NCI-H345 treated with DMSO at 0.1 percent for 48 hours (cell line): ENCODE results near the gene PDPK1.
"Not testable (repeated sequence)": the region's sequence is repeated elsewhere in the genome, so short reads cannot be mapped to it uniquely, and the experiment has no call there.

Experiments
- DNase-seq: peaks from one replicate; lab custom pipeline; 2025; ENCODE audit not compliant: unreplicated experiment; lab: John Stamatoyannopoulos, UW

Gene PDPK1

DNA sequence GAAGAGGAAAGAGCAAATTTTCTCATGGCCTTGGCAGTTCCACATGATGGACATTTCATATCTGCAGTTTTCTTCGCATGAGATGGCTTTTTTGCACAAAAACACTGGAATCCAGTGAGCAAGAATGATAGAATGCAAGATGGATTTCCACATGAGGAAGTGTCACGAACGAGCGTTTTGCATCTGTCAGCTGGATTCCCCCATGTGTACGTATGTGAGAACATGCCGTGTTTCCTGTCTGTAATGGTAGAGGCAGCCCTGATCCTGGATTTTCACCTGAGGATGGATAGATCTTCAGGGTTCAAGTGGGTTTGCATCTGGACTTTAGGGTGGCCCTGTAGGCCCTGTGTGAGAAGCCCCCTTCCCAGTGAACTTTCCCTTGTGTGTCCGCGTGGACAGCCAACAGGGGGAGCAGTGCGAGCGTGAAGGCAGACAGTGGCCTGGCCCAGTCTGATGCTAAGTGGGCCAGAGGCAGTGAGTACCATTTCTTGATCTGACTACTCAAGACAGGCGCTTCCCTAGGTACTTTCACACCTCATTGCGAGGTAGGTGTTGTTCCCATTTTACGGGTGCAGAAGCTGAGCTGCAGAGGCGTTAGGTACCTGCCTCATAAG lies 2.1 kb downstream of the PDPK1 start:
- not testable (repeated sequence) for DNase-seq

- not testable (repeated sequence) for DNase-seq
Observed at GRCh38 chr16:2540912-2541311, 3.1 kb downstream of the PDPK1 start.

GRCh38 chr16:2541409-2541808 lies 3.6 kb downstream of the PDPK1 start:
- not testable (repeated sequence) for DNase-seq

DNA sequence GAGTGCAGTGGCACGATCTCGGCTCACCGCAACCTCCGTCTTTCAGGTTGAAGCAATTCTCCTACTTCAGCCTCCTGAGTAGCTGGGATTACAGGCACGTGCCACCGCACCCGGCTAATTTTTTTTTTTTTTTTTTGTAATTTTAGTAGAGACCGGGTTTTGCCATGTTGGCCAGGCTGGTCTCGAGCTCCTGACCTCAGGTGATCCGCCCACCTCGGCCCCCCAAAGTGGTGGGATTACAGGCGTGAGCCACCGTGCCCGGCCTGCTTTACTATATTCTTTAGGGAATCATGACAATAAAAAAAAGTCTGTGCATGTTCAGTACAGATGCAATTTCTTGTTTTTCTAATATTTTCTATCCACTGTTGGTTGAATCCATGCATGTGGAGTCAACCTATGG lies 6.0 kb downstream of the PDPK1 start:
- DNase-seq: not testable (repeated sequence)

GRCh38 chr16:2550283-2550878 lies 12.6 kb downstream of the PDPK1 start:
- not testable (repeated sequence) for DNase-seq

GRCh38 chr16:2551420-2551889 lies 13.6 kb downstream of the PDPK1 start:
- not testable (repeated sequence) for DNase-seq

DNA sequence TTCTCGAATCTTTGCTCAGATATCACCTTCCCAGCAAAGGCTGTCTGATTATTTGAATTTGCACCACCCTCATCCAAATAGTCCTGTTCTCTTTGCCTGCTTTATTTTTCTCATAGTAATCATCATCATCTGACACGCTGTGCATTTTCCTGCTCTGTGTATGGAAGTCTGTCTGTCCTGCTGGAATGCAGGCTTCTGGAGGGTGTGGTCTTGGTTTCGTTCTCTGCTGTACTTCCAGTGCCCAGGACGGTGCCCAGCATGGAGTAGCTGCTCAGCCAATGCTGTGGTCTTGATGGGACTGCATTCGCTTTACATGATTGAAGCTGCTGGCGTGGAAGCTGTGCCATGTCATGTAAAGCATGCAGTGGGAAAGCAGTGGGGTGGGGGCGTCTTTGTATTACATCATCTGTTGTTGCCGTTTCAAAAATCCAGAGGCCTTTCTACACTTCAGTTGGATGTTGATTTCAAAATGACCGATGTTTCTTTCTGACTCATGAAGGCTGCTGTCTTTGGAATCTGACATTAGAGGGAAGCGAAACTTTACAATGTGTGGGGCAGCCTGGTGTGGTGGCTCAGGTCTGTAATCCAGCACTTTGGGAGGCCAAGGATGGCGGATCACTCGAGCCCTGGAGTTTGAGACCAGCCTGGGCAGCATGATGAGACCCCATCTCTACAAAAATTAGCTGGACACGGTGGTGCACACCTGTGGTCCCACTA lies 17.0 kb downstream of the PDPK1 start:
- not testable (repeated sequence) for DNase-seq

DNA sequence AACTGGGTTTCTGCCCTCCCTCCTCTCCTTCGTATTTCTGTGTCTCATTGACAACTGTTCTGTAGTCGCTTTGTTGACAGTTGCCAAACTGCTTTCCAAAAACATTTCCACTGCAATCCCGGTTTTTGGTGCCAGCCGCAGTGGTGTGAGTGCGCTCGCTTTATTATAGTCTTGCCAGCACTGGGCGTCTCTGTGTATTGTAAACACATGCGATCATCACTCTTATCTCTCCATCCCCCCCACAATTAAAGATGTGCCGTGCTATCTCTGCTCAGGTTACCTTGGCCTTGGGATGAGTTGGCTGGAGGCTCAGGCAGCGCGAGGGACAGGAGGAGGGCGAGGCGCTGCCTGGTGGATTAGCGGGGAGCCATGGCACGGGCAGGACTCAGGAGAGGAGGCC lies 19.3 kb downstream of the PDPK1 start:
- DNase-seq: not testable (repeated sequence)

GRCh38 chr16:2560131-2560797 lies 22.4 kb downstream of the PDPK1 start:
- DNase-seq: not testable (repeated sequence)

- DNase-seq: not testable (repeated sequence)
Observed at GRCh38 chr16:2560798-2561133, 22.9 kb downstream of the PDPK1 start.

DNA sequence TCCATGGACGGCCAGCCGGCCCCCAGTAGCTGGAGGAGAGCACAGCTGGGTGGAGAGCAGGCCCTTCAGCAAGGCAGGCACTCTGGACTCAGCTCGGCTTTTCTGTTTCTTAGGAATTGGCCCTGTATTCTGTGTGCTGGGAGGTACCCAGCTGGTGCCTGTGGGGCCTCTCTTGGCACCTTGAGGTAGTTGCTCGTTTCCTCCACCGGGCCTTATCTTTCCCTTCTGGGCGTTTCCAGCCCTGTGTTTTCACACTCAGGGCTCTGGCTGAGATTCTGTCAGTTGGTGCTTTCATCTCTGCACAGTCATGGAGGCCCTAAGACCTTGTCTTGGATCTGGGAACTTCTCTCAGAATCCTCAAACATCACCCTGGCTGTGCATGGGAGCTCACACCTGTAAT lies 29.7 kb downstream of the PDPK1 start:
- not testable (repeated sequence) for DNase-seq

GRCh38 chr16:2568573-2568972 lies 30.8 kb downstream of the PDPK1 start:
- not testable (repeated sequence) for DNase-seq

- not testable (repeated sequence) for DNase-seq
Observed at GRCh38 chr16:2572704-2573103, 34.9 kb downstream of the PDPK1 start.

- not testable (repeated sequence) for DNase-seq
Observed at GRCh38 chr16:2575839-2576238, 38.0 kb downstream of the PDPK1 start.

GRCh38 chr16:2577044-2577443 lies 39.2 kb downstream of the PDPK1 start:
- DNase-seq: not testable (repeated sequence)

DNA sequence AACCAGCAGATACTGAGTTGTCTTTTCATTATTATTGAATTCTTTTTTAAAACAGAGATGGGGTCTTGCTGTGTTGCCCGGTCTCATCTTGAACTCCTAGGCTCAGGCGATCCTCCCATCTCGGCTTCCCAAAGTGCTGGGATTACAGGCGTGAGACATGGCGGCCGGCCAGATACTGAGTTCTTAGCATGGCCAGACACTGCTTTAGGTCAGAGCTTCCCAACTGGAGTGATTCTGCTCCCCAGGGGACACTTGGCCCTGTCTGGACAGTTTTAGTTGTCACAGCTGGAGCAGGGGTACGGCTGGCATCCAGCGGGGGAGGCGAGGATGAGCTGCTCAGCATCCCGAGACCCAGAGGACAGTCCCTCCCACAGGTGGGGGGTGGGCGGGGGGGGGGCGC lies 41.1 kb downstream of the PDPK1 start:
- not testable (repeated sequence) for DNase-seq

DNA sequence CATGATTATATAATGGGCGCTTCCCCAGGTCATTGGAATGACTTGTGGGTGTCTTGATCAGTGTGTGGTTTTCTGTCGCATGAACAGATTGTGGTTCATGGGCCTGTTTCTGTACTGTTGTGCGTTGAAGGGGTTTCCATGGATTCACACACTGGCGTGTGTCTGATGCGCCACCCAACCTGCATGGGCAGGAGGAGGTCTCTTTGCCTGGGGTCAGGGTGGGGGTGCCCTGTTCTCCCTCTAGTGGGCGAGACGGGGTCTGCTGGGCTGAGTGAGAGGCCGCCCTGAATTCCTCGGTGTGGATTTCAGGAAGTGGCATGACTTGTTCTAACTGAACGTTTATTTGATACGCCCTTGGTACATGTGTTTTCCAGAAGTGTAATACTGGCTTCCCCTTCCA lies 42.3 kb downstream of the PDPK1 start:
- not testable (repeated sequence) for DNase-seq

GRCh38 chr16:2580818-2581217 lies 43.0 kb downstream of the PDPK1 start:
- not testable (repeated sequence) for DNase-seq

DNA sequence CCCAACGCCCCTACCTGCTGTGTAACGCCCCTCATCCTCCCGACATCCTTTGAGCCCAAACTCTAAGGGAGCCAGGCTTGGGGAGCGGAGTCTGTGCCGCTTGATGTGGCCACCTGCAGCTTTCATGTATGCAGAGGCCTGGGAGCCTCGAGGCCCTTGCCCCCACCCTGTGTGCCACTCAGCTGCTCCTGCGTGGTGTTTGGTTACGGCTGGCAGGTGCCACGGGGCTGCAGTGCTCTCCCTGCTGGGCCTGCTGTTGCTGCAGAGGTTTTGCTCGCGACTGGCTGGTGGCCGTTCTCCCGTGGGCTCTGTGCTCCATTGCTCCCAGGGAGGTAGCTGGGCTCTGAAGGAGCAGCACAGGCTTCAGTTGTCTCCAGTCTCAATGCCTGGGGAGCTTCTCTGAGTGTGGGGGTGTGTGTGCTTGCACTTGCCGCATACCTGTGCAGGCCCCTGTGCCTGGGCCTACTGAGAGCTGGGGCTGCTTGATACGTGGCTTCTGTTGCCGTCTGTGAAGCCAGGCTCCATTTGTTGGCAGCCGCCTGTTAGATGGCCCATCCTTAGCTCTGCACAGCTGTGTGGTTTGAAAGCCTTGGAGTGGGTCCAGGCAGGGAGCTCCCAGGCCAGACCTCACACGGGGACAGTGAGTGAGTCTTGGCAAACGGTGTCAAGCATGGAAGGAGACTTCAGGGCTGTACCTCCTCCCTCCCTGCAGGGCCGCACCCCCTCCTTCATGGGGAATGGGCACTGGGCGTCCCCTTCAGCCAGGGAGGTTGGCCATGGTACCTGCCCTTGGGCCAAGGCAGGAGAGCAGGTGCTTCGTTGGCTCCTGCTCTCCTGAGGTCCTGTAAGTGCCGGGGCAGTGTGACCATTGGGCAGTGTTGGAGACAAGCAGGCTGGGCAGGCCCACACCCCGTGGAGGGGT lies 47.2 kb downstream of the PDPK1 start:
- no peak for DNase-seq

GRCh38 chr16:2585651-2586081 lies 47.8 kb downstream of the PDPK1 start:
- no peak for DNase-seq
